ENCODE results near the gene NTN1.

GRCh38 chr17:9036336-9036735, 15.0 kb downstream of the NTN1 start:
- TF ChIP-seq POLR2A (IDR thresholded peaks at IDR 0.05) (no peak), CTCF (IDR thresholded peaks at IDR 0.05) (no peak)
